ENCODE results near the gene WNT5B. TPM values are rescaled to one million over a fixed set of nuclear protein-coding genes. Genes with fewer than 3 reads are reported as not detected.
A peak's percentile ranks its signal among the peaks of the same experiment; 100 is the strongest.

Gene WNT5B
- total RNA-seq, 2 donors from 2014 or later: 1.5 to 3.0 TPM

GRCh38 chr12:1660304-1661187 lies 31.5 kb downstream of the WNT5B start:
- Histone ChIP-seq H3K9me3 (no peaks in the 10 kb centered on the region), H3K4me3 (peak overlapping the region in 1 of 2 donors; percentile 23), H3K27me3 (no peaks in the 10 kb centered on the region), H3K4me1 (peaks cover 0 to 34% of the 10 kb centered on the region in 2 donors), H3K36me3 (no peaks in the 10 kb centered on the region), H3K27ac (peak overlapping the region; percentile 85 to 87)
- TF ChIP-seq CTCF (IDR thresholded peaks at IDR 0.05): no peak
- peak; percentile 84 for DNase-seq (ENCODE audit: low spot score)

DNA sequence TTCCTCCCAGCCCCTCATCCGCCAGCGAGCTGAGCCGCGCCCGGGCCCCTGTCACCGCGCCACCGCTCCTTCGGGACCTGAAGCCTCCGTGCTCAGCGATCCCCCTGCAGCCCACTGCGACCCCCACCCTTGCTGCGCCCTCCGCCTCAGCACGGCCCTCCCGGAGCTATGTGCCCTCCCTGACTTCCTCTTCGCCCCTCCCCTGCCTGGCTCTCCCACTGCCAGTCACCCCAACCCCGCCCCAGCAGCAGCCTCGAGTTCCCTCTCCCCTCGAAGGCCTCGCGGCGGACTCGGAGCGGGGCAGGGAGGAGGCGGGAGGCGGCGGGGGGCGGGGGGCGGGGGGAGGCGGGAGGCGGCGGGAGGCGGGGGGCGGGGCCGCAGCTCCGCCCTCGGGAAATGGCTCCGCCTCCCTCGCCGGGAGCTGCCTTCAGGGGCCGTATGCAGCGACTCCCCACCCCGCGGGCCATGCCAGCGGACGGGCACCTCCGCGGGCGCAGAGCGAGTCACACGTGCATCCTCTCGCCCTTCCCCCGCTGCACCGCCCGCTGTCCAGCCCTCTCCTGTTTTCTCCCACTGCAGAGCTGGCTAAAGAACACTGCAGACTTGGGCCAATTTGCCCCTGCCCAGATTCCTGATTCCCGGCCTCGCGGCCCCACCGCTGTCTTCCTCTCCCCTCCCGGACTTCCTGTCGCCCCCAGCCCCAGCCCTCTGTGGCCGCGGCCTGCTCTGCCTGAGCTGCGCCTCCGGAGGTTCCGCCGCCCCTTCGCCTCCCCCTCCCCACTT lies 32.7 kb downstream of the WNT5B start:
- H3K4me3 ChIP-seq: peak overlapping the region; percentile 35 to 60
- H3K27ac ChIP-seq: peak overlapping the region; percentile 82 to 92
- TF ChIP-seq CTCF (IDR thresholded peaks at IDR 0.05): no peak
- no peaks in the 10 kb centered on the region for H3K36me3 ChIP-seq
- peak; percentile 92 for DNase-seq (ENCODE audit: low spot score)
- no peaks in the 10 kb centered on the region for H3K27me3 ChIP-seq
- H3K9me3 ChIP-seq: no peaks in the 10 kb centered on the region
- peaks cover 0 to 40% of the 10 kb centered on the region in 2 donors for H3K4me1 ChIP-seq

- H3K36me3 ChIP-seq: no peaks in the 10 kb centered on the region
- H3K27me3 ChIP-seq: no peaks in the 10 kb centered on the region
- H3K9me3 ChIP-seq: no peaks in the 10 kb centered on the region
- H3K4me3 ChIP-seq: peak overlapping the region in 1 of 2 donors; percentile 36
- H3K27ac ChIP-seq: peak overlapping the region; percentile 56 to 76
- peaks cover 0 to 41% of the 10 kb centered on the region in 2 donors for H3K4me1 ChIP-seq
- DNase-seq (ENCODE audit: low spot score): no peak
- peak in 1 of 2 donors; percentile 41 for TF ChIP-seq CTCF (IDR thresholded peaks at IDR 0.05)
Observed at GRCh38 chr12:1662761-1663439, 33.9 kb downstream of the WNT5B start.

DNA sequence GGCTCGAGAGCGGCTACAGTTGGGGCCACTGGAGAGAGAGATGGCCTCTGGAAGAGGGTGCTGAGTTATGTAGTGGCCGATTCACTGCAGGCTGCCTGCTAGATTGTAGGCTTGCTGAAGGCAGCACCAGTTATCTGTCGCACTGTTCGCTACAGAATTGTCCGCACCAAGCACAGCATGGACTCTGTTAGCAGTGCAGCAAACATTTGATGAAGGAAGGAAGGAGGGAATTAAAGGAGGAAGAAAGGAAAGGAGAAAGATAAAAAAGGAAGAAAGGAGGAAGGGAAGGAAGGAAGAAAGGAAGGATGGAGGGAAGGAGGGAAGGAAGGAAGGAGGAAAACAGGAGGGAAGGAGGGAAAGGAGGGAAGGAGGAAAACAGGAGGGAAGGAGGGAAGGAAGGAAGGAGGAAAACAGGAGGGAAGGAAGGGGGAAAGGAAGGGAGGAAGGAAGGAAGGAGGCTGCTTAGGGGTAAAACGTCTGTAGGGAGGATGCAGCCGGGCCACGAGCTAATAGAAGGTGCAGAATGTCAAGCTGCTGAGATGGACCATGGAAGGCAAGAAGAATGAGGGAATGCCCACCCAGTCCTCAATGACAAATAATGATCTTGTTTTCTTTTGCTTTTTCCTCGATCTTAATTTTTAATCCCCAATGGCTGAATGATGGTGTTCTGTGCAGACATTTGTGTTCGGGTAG lies 34.6 kb downstream of the WNT5B start:
- H3K36me3 ChIP-seq: no peaks in the 10 kb centered on the region
- no peak overlapping the region for H3K4me3 ChIP-seq
- no peak for TF ChIP-seq CTCF (IDR thresholded peaks at IDR 0.05)
- no peak for DNase-seq (ENCODE audit: low spot score)
- no peaks in the 10 kb centered on the region for H3K9me3 ChIP-seq
- peaks cover 0 to 38% of the 10 kb centered on the region in 2 donors for H3K4me1 ChIP-seq
- H3K27ac ChIP-seq: peak overlapping the region in 1 of 2 donors; percentile 76
- no peaks in the 10 kb centered on the region for H3K27me3 ChIP-seq

- no peak overlapping the region for H3K4me3 ChIP-seq
- no peaks in the 10 kb centered on the region for H3K36me3 ChIP-seq
- peaks cover 0 to 29% of the 10 kb centered on the region in 2 donors for H3K4me1 ChIP-seq
- peak overlapping the region in 1 of 2 donors; percentile 15 for H3K27ac ChIP-seq
- DNase-seq (ENCODE audit: low spot score): no peak
- TF ChIP-seq CTCF (IDR thresholded peaks at IDR 0.05): no peak
- no peaks in the 10 kb centered on the region for H3K9me3 ChIP-seq
- no peaks in the 10 kb centered on the region for H3K27me3 ChIP-seq
Observed at GRCh38 chr12:1665366-1665765, 36.3 kb downstream of the WNT5B start.
